NCI-H146 treated with DMSO at 0.1 percent for 48 hours (cell line): ENCODE measurements around the gene CES3.
A peak's percentile ranks its signal among the peaks of the same experiment; 100 is the strongest.
"Not testable (repeated sequence)": the region's sequence is repeated elsewhere in the genome, so short reads cannot be mapped to it uniquely, and the experiment has no call there.

ENCODE experiments used
- DNase-seq: peaks from one replicate; lab custom pipeline; 2025; ENCODE audit not compliant: unreplicated experiment; lab: John Stamatoyannopoulos, UW

The CES3 gene

GRCh38 chr16:66926171-66926947 lies 34.7 kb upstream of the CES3 start:
- no peak for DNase-seq

- no peak for DNase-seq
Measured at GRCh38 chr16:66926961-66927436, 34.1 kb upstream of the CES3 start.

GRCh38 chr16:66927918-66928649 lies 33.0 kb upstream of the CES3 start:
- no peak for DNase-seq

- no peak for DNase-seq
Measured at GRCh38 chr16:66928702-66929388, 32.2 kb upstream of the CES3 start.

GRCh38 chr16:66930189-66930588 lies 30.9 kb upstream of the CES3 start:
- DNase-seq = no peak

- no peak for DNase-seq
Measured at GRCh38 chr16:66931665-66932064, 29.4 kb upstream of the CES3 start.

GRCh38 chr16:66932076-66932475 lies 29.0 kb upstream of the CES3 start:
- DNase-seq = no peak

- no peak for DNase-seq
Measured at GRCh38 chr16:66933776-66934137, 27.3 kb upstream of the CES3 start.

GRCh38 chr16:66934138-66934838 lies 26.8 kb upstream of the CES3 start, which contains the start of gene CIAO2B:
Gene CIAO2B (minus strand): TSS chr16:66934402. CDS start chr16:66934364, 38 bp downstream.
- peak; percentile 39 for DNase-seq

- not testable (repeated sequence) for DNase-seq
Measured at GRCh38 chr16:66934839-66935313, 26.2 kb upstream of the CES3 start.

- DNase-seq = no peak
Measured at GRCh38 chr16:66935314-66936011, 25.6 kb upstream of the CES3 start, which contains the start of gene CES2. Gene CES2 (plus strand): TSS chr16:66935516. CDS start chr16:66935636, 120 bp downstream.

GRCh38 chr16:66936462-66936861 lies 24.6 kb upstream of the CES3 start:
- DNase-seq = no peak

- no peak for DNase-seq
Measured at GRCh38 chr16:66936889-66937554, 24.0 kb upstream of the CES3 start.

- DNase-seq = no peak
Measured at GRCh38 chr16:66937725-66938337, 23.2 kb upstream of the CES3 start.

- DNase-seq = no peak
Measured at GRCh38 chr16:66939366-66939765, 21.7 kb upstream of the CES3 start.

GRCh38 chr16:66940236-66940635 lies 20.8 kb upstream of the CES3 start:
- no peak for DNase-seq

GRCh38 chr16:66942981-66943380 lies 18.1 kb upstream of the CES3 start:
- DNase-seq = no peak

- DNase-seq = no peak
Measured at GRCh38 chr16:66943426-66944053, 17.5 kb upstream of the CES3 start.

- DNase-seq = no peak
Measured at GRCh38 chr16:66944054-66944441, 17.0 kb upstream of the CES3 start.
